Right renal pelvis (tissue), 4 donors: ENCODE data around the gene AMPD2. TPM values are rescaled to one million over a fixed set of nuclear protein-coding genes. Genes with fewer than 3 reads are reported as not detected.

Source experiments
- DNase-seq, 4 donors: peaks; one replicate each; pipeline ENCODE4 v3.0.0-alpha.2; 2013; ENCODE audit warnings: low read depth in 4 of 4, low spot score in 3 of 4, missing footprints in 1 of 4
- polyA plus RNA-seq, 4 donors: library from polyadenylated mRNA; unstranded; fragments of 120-200 nt; gene quantifications; one replicate each; pipeline ENCODE4 v1.2.1, GENCODE V29; 2013; ENCODE audit not compliant: insufficient read length in 4 of 4

Gene AMPD2
- polyA plus RNA-seq, 4 donors: 46.1 to 49.2 (median 48.4) TPM

DNA sequence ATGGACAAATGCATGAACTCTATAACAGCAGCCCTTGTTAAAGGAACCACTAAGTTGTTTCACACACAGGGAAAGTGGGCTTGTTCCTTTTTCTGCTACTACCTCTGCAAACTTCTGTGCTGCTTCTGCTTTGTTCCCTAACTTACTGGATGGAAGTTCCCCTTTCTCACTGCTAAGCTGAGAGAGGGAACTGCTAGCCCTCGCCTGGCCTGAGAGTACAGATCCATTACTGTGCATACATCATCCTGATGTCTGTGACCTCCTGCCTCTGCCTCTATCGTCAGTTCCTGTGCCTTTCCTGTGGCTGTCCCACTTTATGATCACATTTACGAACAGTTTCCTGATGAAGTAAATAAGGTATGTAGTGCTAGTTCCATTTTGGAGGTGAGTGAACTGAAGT lies 3.8 kb upstream of the AMPD2 start:
- DNase-seq: no peak

- DNase-seq: no peak
Observed at GRCh38 chr1:109616391-109616790, 3.2 kb upstream of the AMPD2 start.

DNA sequence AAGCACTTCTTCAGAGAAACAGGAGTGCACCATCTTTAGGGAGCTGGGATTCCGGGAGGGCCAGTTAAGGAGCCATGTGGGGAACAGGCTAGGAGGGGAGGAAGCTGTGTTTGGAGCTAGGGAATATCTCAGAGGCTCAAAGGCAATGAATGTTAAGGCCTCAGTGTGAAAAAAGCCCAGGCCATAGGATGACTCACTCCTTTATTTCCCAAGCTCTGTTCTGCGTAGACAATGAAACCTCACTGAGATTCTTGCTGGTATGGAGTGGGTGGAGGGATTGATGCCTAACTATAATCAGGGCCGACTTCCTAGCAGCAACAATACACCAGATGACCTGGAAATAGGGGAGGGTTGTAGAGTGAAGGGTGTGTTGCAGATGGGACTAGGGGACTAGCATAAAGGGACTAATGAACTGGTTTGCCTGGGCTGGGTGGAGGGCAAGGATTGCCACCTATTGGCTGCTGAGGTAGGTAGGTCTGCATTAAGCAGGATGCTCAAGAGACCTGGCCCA lies 2.3 kb upstream of the AMPD2 start:
- no peak for DNase-seq

DNA sequence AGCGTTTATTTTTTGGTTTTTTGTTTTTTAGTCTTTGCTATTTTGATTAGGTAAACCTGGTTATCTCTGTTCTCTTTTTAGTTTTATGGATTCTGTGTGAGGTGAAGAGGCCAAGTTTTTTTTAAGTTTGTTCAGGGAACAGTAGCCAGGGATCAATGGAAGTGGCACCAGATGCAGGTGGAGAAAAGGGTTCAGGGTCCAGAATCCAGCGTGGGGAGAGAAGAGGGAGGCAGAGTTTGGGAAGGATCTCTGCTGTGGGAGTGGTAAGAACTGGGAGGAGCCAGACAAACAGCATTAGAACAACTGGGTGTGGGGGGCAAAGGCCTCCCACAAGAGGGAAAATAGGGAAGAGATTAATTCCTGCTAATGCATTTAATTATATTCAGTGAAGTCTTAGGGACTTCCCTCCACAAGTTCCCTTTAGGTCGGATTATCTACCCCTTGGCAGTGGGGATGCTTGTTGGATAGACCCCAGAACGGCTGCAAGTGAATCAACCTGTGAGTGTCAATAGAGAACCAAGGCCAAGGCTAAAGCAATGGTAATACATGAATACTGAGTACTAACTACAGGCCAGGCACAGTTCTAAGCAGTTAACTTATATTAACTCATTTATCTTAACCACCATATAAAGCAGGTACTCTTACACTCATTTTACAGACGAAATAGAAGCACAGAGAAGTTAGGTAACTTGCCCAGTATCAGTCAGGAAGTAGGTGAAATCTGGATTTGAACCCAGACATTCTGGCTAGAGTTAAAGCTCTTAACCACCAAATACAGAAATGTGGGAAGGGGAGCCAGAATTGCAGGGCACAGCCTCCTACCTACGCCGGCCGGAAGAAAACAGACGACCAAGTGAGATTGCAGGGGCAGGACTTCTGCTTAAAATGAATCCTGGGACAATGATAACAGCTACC lies 719 bp upstream of the AMPD2 start:
- no peak for DNase-seq

DNA sequence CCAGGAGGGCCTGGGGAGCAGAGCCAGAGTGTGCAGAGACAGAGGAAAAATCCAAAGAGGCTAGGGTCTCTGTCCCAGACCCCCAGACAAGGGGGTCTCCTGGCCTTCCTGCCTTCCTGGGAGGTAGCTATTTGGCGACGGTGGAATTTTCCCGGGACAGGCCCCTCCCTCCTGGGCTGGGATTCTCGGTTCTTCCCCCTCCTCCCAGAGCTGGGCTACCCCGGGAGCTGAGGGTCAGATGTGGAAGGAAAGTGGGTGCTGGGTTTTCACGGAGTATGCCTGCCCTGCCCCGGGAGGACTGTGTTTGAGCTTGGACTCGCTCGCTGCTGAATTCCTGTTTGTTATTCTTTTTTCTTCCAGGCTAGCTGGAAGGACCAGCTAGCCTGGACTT lies 759 bp downstream of the AMPD2 start:
- no peak for DNase-seq

DNA sequence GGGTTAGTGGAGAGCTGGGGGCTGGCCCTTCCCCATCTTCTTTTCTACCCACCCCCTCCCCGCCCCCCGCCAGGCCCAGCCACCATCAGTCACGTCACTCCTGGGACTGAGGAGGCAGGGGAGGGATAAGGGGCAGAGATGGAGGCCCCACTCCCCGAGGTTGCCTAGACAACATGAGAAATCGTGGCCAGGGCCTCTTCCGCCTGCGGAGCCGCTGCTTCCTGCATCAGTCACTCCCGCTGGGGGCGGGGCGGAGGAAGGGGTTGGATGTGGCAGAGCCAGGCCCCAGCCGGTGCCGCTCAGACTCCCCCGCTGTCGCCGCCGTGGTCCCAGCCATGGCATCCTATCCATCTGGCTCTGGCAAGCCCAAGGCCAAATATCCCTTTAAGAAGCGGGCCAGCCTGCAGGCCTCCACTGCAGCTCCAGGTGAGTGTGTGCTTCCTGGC lies 1.2 kb downstream of the AMPD2 start:
- DNase-seq: peak; percentile 80 to 86 (median 84)

DNA sequence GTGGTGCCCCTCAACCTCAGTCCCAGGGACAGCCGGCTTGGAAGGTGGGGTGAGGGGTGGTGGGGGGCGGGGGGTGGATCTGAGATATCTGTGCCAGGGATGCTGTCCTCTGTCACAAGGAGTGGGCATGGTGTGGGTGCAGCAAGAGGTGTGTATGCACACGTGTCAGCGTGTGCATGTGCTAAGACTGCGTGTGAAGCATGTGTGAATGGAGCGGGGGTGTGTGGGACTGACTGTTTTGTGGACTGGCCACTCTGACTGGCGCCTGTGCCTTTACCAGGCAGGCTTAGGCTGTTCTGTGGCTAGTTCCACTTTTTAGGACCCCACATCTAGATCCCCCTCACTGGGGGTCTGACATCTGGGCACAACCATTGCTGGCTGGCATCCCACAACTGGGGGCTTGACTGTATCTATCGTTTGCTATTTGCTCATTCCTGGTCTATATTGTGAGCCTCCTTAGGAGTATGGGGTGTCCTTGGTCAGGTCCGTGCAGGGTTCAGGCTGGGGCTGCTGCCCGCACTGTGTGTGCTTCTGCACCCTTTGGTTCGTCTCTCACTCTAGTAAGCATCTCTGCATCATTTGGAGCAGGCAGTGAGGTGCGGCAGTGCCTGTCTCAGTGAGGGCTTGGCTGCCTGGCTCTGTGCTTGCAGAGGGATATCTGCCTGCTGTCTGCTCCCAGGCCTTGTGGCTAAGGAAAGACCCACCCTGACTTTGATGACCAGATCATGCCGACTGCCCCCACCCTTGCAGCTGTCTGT lies 1.9 kb downstream of the AMPD2 start:
- no peak for DNase-seq

DNA sequence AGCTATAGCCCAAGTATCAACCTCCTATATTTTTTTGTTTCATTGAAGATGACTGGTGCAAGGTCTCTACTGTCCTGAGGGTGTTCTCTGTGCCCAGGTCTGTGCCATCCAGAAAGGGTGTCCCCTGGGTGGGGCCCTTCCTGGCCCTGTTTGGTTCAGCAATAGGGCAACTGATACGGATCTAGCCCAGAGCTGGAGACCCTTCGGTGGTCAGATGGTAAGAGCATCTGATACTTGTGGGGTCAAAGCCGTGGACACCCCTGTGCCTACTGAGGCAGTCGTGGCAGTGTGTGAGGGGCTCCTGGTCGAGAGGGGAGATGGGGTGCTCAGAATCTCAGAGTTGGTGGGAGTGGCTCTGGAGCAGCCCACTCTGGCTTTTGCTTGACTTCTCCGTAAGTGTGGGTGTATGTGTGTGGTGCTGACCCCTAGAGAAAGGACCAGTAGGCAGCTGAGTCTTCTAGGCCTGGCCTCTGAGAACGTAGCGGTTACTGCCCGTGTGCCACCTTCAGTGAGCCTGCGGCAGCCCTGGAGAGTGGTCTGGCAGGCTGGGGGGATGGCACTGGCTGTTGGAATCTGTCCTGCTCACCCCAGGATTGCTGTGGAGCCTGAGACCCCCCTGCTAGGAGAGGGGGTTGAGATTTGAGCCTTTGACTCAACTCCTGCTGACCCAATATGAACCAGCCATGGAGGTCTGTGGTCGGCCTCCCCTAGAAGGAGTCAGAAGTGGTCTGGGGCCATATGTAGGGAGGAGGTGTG lies 2.7 kb downstream of the AMPD2 start:
- no peak for DNase-seq

DNA sequence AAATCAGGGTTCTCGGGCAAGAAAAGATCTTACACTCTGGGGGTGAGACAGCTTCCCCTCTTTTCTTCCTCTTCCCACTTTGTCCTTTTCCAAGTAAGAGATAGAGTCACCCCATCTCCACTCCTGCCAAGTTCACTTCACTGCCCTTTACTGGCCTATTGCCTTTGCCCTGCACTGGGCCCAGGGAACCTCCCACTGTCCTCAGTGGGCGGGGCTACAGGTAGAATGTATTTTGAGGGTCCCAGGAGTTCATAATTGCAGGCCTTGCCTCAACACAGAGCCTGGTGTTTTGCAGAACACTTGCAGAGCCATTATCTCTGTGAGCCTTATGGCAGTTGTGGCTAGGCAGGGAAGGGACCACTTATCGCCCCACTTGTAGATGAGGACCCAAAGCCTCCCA lies 3.3 kb downstream of the AMPD2 start:
- no peak for DNase-seq

DNA sequence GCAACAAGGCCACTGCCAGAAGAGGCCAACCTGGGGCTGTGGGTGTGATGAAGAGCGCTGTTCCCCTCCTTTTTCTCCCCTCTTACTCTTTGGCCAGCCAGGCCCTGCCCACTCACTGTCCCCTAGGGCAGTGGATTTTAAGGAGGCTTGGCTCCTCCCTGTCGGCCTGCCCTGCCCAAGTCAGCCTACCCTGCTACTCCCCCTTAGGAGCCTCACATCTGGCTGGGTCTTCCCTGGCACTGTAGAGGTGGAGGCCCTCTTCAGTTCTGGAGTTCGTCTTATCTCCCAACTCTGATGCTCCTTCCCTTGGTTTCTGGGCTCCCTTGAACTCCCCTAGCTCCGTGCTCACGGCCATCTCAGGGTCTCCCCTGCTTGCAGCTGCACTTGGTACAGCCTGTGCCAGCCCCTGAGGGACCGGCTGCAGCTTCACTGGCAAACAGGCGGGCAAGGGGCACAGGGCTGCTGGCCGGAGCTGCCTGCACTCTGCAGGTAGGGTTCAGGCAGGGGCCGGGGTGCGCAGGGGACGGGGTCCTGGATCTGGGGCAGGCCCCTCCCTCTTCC lies 4.0 kb downstream of the AMPD2 start:
- DNase-seq: no peak

- DNase-seq: no peak
Observed at GRCh38 chr1:109624201-109625010, 4.8 kb downstream of the AMPD2 start.

DNA sequence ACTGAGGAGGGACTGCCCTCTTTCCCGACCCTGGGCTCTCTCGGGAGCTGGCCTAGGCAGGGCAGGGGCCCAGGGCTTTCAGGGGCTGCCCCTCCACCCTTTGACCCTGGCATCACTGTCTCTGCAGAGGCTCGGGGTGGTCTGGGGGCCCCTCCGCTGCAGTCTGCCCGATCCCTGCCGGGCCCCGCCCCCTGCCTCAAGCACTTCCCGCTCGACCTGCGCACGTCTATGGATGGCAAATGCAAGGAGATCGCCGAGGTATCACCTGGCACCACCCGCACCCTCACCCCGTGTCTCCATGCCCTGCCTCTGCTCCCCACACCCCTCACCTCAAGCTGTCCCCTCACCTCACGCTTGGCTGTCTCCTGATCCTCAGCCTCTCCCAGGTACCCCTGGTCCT lies 5.5 kb downstream of the AMPD2 start:
- DNase-seq: no peak

DNA sequence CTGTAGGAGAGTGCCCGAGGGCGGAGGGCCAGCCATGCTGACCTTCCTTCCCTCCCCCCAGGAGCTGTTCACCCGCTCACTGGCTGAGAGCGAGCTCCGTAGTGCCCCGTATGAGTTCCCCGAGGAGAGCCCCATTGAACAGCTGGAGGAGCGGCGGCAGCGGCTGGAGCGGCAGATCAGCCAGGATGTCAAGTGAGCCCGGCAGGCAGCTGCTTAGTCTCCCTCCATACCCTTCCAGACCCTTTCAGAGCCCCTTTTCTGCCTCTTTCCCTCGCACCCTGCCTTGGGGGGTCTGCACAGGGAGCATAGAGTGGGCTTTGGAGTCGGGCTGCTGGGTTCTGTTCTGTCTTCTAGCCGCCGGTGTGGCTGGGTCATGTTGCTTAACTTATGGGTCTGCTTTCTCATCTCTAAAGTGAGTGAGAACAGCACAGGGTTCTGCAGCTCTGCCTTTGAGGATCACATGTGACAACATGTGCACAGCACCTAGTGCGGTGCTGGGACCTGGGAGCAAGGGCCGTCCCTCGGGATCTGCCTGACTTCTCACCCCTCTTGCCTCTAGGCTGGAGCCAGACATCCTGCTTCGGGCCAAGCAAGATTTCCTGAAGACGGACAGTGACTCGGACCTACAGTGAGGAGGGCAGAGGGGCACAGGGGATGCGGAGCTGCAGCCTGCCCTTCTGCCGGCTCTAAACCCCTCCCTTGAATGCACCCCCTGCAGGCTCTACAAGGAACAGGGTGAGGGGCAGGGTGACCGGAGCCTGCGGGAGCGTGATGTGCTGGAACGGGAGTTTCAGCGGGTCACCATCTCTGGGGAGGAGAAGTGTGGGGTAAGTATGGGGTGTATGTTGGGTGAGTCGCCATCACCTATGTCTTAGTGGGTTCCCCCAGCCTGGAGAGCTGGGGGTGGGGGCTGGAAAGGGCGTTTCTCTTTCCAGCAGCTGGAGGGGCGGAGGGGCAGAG lies 6.2 kb downstream of the AMPD2 start:
- no peak for DNase-seq

GRCh38 chr1:109626682-109627408 lies 7.2 kb downstream of the AMPD2 start:
- DNase-seq: no peak

GRCh38 chr1:109627692-109628399 lies 8.2 kb downstream of the AMPD2 start:
- DNase-seq: no peak

- no peak for DNase-seq
Observed at GRCh38 chr1:109628540-109629321, 9.1 kb downstream of the AMPD2 start.
